ENCODE measurements around the gene ARHGEF26.
A peak's percentile ranks its signal among the peaks of the same experiment; 100 is the strongest.

Gene ARHGEF26

GRCh38 chr3:154184582-154184981, 63.4 kb downstream of the ARHGEF26 start:
- no peak overlapping the region for H3K4me3 ChIP-seq (ENCODE audit: low read length)
- no peak for TF ChIP-seq CTCF (conservative IDR thresholded peaks at IDR 0.05; ENCODE audit: low read length)
- no peak for DNase-seq (ENCODE audit: low read depth)

DNA sequence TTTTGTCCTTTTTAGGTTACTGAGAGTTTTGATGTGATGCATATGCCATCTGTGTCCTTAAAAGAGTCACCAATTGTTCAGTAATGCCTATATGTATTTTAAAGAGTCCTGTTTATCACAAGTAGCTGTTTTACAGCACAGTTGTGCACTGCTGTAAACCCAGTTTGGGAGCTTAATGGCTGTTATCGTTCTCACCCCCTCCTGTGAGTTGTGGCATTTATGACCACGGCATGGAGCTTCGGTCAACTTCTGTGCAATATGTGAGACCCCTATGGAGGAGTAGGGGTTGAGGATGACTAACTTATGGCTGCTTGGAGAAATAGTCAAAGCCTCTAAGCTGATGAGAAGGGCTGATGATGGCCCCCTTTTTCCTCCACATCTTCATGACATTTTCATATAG, 67.2 kb downstream of the ARHGEF26 start:
- no peak for DNase-seq (ENCODE audit: low read depth)
- no peak overlapping the region for H3K4me3 ChIP-seq (ENCODE audit: low read length)
- TF ChIP-seq CTCF (conservative IDR thresholded peaks at IDR 0.05; ENCODE audit: low read length): no peak

DNA sequence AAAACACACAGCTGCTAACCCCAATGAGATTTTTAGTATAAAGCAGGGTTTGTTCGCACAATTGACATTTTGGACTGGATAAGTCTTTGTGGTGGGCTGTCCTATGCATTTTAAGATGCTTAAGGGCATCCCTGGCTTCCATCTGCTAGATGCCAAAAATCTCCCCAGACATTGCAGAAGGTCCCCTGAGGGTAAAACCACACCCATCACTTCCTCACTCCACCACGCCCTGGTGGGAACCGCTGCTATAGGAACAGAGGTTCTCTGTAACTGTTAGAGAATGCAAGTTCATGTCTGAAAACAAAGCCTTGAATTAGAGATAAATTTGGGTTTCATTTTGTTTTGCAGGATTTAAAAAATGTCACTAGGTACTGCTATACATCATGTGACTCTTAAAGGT, 67.7 kb downstream of the ARHGEF26 start:
- no peak for DNase-seq (ENCODE audit: low read depth)
- H3K4me3 ChIP-seq (ENCODE audit: low read length): no peak overlapping the region

GRCh38 chr3:154191520-154191919, 70.3 kb downstream of the ARHGEF26 start:
- no peak for TF ChIP-seq CTCF (conservative IDR thresholded peaks at IDR 0.05; ENCODE audit: low read length)
- no peak overlapping the region for H3K4me3 ChIP-seq (ENCODE audit: low read length)
- peak; percentile 12 for DNase-seq (ENCODE audit: low read depth)

More for the DNA sequence above, 67.7 kb downstream of the ARHGEF26 start:
- TF ChIP-seq CTCF (conservative IDR thresholded peaks at IDR 0.05; ENCODE audit: low read length): no peak

- TF ChIP-seq CTCF (conservative IDR thresholded peaks at IDR 0.05; ENCODE audit: low read length): no peak
Measured at GRCh38 chr3:154192225-154192624, 71.0 kb downstream of the ARHGEF26 start.

DNA sequence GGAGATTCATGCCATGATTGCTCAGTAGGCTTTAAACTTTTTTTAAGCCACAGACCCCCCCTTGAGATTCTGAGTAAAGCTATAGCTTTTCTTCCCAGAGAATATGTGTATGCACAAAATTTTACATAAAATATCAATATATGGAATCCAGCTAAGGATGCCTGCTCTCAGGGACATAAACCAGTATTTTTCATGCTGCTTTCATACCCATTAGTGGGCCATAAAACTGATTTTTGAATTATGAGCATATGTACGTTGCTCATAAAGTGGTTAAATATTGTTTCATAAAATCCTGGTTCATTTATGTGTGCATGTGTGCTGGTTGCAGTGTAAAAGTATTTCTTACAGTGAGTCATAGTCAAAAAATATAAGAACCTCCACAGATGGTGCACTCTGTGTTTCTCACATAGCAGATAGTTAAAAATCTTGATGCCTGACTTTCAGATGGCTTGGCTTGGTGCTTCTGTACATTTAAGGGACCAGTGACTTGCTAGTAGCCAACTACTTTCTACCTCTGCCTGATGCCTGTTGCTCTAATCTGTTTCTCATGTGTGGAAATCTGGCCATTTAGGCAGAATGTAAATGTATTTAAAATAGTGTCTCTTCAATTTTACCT, 71.9 kb downstream of the ARHGEF26 start:
- H3K4me3 ChIP-seq (ENCODE audit: low read length): no peak overlapping the region
- peak; percentile 40 for DNase-seq (ENCODE audit: low read depth)
- no peak for TF ChIP-seq CTCF (conservative IDR thresholded peaks at IDR 0.05; ENCODE audit: low read length)

More at GRCh38 chr3:154192225-154192624, 71.0 kb downstream of the ARHGEF26 start:
- no peak for DNase-seq (ENCODE audit: low read depth)
- no peak overlapping the region for H3K4me3 ChIP-seq (ENCODE audit: low read length)

- TF ChIP-seq CTCF (conservative IDR thresholded peaks at IDR 0.05; ENCODE audit: low read length): no peak
- DNase-seq (ENCODE audit: low read depth): peak; percentile 8
- no peak overlapping the region for H3K4me3 ChIP-seq (ENCODE audit: low read length)
Measured at GRCh38 chr3:154194877-154195276, 73.7 kb downstream of the ARHGEF26 start.

All from AG10803 (cell line).